HFF-Myc (cell line): ENCODE data around the gene EYA2.

ENCODE experiments used
- DNase-seq: peaks from one replicate; pipeline ENCODE4 v3.0.0-alpha.2; 2011; ENCODE audit warnings: low read depth; ENCODE audit errors: extremely low read depth
- H3K4me3 ChIP-seq: replicated peaks from 2 replicates; pipeline ENCODE4 v1.5.1; 2011; ENCODE audit warnings: low read depth, mild to moderate bottlenecking, control low read depth, low read length
- TF ChIP-seq, protein P1 (sequence below): IDR thresholded peaks from 2 replicates; pipeline ENCODE4 v1.5.1; 2012; ENCODE audit warnings: mild to moderate bottlenecking, low read depth, low read length, control low read depth; ENCODE audit errors: missing control alignments

EYA2 gene

DNA sequence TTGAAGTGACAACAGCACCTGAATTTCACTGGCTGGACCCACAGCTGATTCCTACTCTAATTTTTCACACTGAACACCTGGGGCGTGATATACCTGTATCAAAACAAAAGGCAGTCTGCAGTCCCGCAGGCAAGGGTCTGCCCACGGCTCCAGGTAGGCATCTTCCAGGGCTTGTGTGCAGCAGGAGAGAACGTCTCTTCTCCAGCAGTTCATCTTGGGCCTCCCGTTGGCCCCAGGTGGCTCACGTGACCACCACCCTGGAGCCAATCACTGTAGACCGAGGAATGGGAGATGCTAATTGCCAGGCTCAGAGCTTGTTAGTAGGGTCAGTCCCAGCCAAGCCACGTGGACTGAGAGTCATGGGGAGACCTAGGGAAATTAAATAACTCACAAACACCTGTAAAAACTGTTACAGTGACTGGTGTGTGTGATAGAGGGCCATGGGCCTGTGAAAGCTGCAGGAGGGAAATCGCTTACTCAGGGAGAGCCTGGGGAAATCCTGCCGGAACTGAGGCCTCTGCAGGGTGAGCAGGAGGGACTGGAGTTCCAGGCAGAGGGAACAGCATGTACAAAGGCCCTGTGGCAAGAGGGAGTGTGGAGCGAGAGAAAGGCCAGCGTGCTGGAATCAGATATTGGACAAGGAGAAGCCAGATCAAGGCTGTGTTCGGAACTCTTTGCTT lies 83.4 kb downstream of the EYA2 start:
- H3K4me3 ChIP-seq: no peak overlapping the region
- TF ChIP-seq, protein P1, sequence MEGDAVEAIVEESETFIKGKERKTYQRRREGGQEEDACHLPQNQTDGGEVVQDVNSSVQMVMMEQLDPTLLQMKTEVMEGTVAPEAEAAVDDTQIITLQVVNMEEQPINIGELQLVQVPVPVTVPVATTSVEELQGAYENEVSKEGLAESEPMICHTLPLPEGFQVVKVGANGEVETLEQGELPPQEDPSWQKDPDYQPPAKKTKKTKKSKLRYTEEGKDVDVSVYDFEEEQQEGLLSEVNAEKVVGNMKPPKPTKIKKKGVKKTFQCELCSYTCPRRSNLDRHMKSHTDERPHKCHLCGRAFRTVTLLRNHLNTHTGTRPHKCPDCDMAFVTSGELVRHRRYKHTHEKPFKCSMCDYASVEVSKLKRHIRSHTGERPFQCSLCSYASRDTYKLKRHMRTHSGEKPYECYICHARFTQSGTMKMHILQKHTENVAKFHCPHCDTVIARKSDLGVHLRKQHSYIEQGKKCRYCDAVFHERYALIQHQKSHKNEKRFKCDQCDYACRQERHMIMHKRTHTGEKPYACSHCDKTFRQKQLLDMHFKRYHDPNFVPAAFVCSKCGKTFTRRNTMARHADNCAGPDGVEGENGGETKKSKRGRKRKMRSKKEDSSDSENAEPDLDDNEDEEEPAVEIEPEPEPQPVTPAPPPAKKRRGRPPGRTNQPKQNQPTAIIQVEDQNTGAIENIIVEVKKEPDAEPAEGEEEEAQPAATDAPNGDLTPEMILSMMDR: no peak
- DNase-seq: no peak

DNA sequence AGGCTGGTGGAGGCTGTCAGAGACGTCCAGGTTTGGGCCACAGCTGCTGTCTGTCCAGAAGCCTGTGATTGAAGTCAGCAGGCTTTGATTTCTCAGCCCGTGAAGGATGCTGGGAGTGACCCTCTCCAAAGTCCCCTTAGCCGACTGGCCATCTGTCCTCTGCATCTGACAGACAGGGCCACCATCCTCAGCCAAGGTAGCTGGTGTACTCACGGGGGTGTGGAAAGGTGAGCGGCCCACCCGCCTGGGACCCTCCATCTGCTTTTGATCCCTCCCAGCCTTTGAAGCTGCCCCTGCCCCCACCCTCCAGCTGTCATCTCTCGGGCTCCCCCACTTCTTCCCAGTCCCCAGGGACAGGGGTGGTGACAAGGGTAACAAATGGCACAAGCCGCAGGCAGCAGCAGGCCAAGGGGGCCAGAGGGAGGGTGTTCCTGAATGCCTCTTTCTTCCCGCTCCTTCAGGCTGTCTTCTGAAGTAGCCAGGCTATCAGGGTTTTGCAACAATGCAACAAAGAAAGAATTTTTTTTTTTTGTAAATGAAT lies 84.4 kb downstream of the EYA2 start:
- TF ChIP-seq, protein P1: no peak
- no peak overlapping the region for H3K4me3 ChIP-seq
- DNase-seq: no peak

DNA sequence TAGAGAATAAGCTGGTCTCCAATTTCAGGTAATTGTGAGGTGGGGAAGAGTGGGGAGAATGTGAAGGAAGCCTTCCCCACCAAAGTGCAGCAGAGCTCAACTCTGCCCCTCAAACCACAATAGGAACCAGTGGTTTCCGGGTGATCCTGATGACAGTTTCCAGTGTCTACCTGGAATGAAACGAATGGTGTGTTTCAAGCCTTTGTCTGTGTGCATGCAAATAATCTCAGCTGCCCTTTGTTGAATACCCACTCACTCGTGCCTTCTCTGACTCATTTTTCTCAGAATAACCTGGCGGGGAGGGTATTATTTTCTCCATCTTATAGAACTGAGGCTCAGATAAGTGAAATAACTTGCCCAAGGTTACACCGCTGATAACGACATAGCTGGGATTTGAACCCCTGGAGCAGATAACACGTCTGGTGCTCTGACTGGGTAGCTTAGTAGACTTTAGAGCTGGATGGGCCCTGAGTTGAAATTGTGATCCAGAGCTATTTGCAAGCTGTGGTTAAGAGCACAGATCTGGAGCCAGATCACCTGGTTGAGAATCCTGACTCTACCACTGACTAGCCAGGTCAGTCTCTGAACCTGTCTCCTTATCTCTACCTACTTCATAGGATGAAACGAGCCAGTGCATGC lies 85.1 kb downstream of the EYA2 start:
- H3K4me3 ChIP-seq: no peak overlapping the region
- DNase-seq: no peak
- TF ChIP-seq, protein P1: no peak

- TF ChIP-seq, protein P1: no peak
- no peak overlapping the region for H3K4me3 ChIP-seq
- no peak for DNase-seq
These were observed 86.5 kb downstream of the EYA2 start for GRCh38 chr20:46981184-46981583.

DNA sequence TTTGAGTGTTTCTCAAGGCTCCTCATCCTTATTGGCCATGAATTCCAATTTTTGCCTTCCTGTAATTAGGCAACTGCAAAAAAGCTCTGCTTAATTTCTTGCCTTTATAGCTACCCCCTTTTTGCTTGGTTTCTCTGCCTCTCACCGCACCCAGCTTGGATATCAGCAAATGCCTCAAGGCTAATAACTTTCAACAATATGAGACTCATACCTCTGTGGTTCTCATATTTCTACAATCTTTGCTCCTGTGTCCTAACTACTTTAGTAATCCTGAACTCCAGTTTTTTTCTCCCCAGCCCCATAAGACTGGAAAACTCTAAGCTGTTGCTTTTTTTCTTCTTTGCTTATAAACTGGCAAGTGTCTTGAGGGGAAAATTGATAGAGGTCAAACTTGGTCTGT lies 88.8 kb downstream of the EYA2 start:
- DNase-seq: no peak
- TF ChIP-seq, protein P1: no peak
- no peak overlapping the region for H3K4me3 ChIP-seq

GRCh38 chr20:46984405-46984804 lies 89.8 kb downstream of the EYA2 start:
- DNase-seq: no peak
- no peak overlapping the region for H3K4me3 ChIP-seq
- TF ChIP-seq, protein P1: no peak
